Measurements from ENCODE around the gene UGT1A5.

Gene UGT1A5

DNA sequence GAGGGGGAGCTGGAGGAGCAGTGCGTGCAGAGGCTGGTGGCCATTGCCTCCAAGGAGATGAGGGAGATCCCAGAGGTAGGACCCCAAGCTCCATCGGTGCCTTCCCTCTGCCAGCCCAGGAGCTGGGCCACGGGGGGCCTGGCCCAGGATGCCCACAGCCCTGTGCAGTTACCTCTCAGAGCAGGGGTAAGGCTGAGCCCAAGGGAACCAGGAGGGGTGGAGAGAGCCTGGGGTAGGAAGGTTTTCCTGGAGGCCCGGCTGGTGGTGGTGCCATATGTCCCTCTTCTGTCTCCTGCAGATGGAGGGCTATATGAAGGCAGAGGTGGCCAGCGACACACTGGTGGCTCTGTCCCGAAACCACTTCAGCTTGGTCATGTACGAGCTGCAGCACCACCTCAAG is 76.8 kb downstream of the UGT1A5 start:
- DNase-seq: no peak

DNA sequence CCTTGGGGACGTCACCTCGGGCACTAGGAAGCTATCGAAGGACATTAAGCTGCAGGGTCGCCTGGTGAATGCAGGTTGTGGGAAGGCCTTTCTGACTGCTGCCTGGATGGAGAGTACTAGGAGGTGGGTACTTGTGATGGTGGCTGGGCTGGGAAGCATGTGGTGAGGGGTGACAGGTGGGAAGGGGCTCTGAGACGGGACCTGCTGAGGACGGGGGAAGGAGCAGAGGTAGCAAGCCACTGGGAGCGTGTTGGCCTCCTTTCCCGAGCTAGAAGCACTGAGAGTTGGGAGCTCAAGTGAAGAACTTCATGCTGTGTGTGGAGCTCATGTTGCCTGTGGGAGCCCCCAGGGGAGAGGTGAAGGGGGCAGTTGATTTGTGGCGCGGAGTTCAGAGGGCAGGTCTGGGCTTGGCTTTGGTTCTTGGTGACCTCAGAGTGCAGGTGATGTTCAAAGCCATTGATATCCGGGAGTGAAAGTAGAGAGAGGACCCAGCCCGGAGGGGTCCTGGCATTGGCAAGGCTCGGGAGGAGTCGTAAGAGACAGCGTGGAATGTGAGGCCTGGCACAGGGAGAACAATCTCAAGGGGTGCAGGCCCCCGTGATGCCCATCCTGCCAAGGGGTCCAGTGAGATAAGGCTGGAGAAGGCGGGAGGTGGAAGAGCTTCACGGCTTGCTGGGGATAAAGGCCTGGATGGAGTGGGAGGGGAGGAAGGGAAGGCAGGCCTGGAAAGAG is 78.6 kb downstream of the UGT1A5 start:
- DNase-seq: no peak

DNA sequence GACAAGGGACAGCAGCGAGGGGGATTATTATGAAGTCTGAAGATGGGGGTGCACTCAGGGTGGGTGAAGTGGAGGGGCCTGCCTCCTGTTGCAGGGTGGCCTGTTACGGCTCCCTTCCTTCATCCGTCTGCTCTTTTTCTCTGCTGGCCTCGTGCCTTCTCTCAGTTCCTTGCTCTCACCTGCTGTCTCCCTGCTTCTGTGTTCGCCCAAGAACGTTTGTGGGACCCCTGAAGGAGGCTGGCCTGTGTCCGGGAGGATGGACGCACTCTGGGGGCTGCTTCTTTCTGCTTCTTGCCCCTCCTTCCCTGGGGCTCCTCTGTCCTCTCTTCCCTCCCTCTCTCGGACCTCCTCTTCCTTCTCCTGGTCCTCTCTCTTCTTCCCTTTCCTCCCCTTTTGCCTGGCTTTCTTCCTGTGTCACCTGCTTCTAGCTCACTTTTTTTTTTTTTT is 79.2 kb downstream of the UGT1A5 start:
- DNase-seq: no peak

DNA sequence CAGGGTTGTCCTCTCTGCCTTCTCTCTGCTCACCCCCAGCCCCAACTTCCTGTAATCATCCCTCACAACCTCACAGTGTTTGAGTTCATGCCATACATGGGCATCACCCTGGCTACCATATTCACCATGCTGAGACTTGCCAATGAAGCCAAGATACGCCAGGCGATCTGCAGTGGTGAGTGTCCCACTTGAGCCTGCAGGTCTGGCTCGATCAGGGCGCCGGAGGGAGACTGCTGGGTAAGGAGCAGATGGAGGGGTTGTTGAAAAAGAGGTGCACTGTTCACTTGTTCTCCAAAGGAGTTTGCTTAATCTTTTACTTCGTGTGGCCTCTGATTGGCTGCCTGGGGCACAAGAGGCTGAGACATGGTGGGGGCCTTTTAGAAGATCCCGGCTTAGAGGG is 80.0 kb downstream of the UGT1A5 start:
- DNase-seq: no peak

DNA sequence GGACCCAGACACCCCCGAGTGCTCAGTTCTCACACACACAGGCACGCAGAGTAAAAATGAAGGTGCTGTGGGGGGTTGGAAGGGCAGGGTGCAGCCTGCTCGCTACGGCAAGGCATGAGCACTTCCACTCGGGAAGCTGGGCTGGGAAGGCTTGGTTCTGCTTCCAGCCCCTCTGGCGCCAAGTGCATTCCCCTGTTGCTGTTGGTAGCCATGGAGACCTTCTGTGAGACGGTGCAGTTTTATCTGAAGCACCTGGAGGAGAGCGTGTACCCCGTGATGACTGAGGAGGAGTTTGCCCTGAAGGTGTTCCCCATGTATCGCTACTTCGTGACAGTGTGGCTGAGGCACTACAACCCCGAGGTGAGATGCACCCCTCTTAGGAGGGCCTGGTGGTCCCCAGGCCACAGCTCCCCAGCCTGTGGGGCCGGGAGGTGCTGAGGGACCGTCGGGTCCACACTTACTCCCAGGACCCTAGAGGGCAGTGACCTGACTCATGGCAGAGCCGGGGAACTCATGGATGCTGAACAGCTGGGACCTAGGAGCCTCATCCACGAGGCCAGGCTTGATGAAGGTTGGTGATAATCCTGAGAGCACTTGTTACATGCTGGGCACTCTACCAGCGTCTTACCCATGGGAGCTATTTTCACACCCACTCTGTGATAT is 80.9 kb downstream of the UGT1A5 start:
- DNase-seq: no peak

DNA sequence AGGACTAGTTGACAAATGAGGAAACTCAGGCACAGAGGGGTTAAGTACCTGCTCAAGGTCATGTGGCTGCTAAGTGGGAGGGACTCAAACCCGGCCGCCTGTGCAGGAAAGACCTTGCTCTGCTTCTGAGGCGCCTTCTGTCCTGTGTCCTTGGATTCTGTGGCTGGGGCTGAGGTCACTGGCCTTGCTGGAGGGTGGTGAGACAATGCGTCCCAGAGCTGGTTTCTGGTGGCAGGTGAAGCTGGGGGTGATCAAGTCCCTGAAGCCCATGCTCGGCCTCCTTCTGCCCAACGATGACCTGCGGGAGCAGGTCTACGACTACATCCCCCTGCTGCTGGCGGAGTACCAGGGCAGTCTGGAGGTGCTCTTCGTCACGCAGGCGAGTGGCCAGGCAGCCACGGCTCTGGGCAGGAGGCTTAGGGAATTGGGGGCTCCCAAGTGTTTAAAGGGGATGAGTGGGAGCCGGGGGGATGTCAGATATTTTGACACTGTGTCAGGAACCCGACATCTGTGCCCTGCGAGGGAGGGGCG is 81.5 kb downstream of the UGT1A5 start:
- DNase-seq: no peak

DNA sequence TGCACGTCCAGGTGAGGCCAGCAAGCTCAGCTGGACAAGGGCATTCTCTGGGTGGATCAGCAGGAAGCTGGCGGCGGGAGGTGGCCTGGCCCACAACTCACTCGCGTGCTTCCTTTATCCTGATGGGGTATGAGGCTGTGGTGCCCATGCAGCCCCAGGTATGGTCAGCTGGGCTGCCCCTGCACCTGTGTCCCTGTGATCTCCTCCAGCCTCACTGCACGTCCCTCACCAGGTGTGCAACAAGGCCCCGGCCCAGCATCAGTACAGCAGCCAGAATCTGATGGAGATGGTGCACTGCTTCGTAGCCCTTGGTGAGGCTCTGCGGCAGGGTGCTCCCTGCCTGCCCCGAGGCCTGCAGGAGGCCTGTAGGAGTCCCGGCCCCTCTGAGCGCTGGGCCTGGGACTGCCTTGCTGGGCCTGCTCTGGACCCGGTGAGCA is 83.0 kb downstream of the UGT1A5 start:
- DNase-seq: no peak

DNA sequence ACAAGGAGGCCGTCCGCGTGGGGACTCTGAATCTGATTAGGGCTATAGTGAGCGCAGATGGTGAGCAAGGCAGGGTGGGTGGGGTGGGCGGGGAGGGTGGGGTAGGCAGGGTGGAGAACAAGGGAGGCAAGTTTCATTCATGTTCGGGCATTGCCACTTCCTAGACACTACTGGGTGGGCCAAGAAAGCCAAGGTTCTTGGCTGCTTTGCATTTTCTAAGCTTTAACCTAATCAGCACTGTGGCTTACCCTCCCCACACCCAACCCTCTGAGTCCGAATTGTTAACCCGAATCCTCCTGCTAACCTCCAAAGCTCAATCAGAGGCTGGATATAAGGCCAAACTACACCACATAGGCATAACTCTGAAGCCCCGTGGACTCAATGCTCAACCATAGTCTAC is 83.5 kb downstream of the UGT1A5 start:
- DNase-seq: no peak

DNA sequence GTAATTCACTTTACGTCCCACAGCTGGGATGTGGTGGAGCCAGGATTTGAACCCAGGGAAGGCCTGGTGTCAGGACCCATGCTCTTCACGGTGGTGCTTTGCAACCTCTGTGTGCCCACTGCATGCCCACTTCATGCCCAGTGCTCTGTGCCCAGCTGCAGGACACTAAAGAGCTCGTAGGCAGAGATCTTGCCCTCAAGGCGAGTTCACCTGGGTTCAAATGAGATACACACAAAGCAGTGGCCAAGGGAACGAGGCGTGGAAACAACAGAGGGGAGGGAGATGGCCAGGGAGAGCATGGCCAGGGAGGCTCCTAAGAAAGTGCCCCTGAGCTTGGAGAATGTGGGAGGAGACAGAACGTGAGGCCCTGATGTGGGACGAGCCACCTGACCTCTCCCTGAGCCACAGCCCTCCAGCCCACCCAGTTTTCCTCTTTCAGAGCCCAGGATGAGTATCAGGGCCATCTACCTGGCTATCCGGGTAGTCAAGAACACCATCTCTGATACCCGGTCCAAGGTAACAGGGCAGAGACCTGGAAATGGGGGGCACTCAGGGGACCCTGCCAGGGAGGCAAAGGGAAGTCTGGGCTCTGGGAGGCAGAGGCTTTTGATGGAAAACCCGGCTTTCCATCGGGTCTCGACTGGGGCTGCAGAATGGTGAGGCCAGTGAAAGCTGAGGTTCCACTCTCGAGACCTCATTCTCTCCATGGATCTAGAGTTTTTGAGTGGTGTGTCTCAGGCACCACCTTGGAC is 85.8 kb downstream of the UGT1A5 start:
- no peak for DNase-seq

DNA sequence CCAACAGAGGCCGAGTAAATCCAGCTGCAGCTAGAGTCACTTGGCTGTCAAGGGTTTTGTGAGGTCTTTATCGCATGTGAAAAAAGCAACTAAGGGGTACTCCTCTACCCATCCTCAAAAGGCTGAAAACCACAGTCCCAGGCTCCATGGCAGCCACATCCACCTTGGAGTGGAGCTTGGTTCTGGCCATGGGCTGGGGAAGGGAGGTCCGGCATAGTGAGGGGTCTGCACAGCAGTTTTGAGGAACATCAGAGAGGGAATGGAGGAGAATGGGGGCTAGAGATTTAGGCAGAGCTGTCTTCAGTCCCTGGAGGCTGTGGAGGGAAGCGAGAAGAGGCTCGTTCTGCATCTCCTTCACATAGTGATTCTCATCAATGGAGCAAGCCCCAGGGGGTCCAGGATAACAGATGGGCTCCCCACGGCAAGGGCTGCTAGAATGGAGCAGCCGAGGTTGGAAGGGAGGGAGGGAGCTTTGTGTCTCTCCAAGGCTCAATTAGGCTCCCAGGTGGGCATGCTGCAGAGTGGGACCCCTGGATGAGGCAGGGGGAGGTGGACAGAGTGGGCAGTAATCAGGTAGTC is 86.5 kb downstream of the UGT1A5 start:
- no peak for DNase-seq

DNA sequence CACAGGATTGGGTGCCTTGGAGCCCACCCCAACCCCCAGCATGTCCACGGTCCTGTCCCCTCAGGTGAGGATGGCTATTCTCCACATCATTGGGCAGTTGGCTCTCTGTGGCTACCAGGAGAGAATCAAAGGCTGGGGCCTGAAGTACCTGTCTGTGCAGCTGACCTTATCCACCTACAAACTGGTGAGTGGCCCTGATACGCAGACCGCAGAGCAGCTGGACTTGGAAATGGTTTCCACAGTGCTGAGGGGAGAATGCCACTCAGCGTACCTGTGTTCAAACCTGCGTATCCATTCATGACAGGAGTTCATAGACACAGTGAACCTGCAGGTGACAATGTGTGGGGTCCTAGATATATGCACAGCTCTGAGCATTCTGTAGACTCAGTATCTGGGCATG is 87.0 kb downstream of the UGT1A5 start:
- DNase-seq: no peak

DNA sequence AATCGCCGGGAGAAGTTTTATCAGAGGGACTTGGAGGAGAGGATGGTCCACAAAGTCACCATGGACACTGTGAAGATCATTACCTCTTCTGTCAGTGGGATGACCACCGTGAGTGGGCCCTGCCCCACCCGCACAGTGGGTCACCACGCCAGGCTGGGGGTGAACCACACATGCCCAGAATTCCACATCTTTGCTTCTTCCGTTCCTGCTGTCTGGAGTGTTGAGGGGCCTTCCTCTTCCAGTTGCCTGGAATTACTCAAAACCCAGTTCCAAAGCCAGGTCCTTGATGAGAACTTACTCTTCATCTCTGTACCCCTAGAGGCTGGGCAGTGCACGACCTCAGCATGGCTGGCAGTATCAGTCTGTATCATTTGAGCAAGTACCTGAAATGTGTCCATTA is 87.5 kb downstream of the UGT1A5 start:
- no peak for DNase-seq

DNA sequence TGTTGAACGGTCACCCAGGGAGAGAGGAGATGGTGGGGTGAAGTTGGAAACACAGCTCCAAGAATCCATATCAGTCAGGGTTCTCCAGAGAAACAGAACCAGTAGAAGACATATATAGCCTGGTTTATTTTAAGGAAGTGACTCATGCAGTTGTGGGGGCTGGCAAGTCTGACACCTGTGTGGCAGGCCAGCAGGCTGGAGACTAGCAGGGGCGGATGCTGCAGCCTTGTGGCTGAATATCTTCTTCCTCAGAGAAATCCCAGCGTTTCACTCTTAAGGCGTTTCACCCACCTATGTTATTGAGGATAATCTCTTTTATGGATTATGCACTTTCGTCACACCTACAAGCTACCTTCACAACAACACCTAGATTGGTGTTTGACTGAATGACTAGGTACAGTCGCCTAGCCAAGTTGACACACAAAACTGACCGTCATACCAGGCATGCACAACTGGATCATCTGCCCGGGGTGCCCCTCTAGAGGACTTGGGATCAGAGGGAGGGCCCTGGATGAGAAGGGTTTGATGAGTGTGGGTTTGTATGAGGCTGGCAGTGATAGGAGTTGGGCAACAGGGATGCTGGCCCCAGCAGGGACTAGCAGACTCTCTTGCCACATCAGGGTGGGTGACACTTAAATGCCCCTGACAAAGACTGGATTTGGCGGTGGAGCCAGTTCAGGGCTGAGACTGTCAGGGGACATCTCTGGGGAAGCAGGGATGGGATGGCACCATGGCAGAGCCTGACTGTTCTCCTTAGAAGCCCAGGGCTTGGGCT is 88.8 kb downstream of the UGT1A5 start:
- no peak for DNase-seq

DNA sequence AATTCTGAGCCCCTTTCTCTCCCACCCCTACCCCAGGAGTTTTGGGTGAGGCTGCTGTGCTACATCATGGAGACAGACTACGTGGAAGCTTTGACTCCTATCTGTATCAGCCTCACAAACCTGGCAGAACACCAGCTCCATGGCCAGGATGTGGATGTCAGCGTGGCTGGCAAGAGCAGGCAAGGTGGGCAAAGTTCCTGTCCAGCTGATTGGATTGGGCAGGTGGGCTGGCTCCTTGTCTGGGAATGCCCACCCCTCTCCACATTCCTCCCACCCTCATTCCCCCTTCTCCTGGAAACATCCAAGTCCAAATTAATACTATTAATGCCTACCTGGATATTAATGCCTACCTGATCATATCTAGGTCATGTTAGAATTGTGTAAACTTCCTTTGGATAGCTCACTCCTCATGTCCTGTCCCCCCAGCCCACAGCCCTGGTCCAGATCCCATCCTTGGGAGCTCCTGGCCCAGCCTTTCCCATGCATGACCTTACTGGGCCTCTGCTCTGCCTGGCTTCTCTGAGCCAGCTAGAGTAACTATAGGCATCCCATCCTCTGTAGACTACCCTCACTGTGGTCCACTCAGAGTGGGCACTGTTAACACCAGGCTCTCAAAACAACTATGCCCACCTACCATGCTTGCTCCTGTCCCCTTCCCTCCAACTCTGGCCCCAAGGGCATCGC is 89.6 kb downstream of the UGT1A5 start:
- no peak for DNase-seq

DNA sequence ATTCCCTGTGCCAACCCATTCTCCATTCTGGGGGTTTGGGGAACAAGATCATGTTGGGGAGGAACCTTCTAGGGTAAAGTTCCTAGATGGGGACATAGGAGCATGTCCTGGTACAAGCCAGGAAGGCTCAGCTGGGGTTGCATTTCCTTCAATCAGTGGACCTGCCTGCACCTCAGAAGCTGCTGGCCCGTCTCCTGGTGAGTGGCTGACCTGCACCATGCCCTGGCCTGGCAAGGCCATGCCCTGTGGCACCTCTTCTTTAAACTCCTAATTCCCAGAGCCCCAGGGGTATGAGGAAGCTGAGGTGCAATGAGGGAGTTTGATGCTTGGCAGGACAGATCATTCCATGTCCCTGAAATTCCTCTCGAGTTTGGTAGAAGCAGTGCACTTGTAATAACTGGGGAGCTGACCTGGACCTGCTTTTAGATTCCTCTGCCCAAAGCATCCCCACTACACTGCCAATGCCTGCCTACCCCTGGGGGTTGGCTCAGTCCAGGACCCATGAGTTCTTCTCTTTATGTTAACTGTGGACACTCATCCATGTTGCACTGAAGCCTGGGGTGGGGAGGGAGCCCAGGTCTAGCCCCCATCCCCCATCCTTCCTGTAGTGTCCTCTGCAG is 90.7 kb downstream of the UGT1A5 start:
- DNase-seq: no peak

DNA sequence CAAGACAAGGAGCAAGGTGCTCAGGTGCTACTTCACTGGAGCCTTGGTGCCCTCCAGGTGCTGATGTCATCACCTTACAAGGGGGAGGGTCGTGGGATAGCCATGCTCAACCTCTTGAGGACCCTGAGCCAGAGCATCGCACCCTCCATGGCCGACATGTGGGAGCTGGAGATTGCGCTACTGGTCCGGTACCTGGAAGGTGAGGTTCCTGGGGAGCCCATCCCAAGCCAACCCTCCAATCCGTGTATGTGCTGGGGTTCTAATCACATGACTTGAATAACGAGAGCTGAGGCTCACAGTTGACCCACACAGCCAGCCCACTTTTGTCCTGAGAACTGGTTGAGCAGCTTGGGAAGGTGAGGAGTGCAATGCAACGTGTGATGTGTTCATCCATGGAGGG is 91.3 kb downstream of the UGT1A5 start:
- no peak for DNase-seq

DNA sequence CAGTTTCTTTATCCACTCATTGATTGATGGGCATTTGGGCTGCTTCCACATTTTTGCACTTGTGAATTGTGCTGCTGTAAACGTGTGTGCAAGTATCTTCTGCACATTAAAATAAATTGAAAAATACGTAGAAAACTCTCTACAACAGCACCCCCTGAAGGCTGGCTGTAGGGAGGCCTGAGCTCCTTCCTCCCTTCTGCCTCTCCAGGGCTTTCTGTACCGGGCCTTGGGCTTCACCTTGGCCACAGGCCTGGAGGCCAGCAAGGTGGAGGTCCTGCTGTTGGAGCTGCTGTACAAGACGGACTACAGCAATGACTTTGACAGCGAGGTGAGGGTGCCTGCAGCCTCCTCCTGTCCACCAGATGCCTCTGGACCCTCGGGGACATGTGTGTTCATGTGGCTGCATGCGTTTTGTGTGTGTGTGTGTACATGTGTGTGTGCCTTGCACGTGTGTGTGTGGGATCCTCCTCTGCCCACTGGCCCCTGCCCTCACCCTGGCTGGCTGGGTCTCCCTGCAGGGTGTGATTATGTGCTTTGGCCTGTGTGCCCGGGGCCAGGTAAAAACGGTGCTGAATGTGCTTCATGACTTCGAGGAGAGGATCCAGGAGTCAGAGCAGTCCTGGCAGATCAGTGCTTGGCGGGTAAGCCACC is 94.6 kb downstream of the UGT1A5 start:
- no peak for DNase-seq

DNA sequence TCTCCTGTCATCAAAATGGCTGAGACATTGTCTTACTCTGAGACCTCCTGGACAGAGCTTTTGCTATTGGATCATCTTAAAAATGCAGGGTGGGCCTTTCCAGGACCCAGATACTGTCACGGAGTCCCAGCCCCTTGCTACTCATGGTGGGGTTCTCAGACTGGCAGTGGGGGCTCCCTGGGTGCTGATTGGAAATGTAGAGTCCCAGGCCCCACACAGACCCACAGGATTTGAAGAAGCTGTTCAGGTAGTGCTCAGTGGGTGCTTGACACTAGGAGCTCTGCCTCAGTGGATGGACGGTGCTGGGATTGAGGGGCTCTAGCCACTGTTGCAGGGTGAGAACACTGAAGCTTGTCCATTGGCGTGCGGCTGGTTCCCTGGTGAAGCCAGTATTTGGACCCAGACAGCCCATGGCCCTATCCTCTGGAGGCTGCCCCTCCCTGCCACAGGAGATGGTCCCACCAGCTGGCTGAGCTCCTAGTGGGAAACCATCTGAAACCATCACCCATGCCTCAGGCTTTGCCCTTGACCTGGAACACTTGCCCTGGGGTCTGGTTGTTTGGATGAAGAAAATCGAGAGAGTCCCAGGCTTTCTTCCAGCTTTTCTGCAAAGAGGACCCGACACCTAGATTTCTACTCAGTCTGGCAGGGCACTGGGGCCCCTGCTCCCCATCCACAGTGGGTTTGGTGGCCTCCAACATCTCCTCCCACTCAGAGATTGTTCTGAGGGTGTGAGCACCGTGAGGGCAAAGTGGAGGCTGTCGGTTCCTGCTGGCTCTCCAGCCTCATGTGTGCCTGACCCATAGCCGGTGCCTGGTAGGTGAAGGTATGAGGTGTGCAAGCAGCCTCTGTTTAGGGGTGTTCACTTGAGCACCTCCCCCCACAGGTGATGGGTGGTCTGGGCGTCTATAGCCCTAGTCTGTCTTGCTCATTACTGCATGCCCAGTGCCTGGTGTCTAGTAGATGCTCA is 95.5 kb downstream of the UGT1A5 start:
- no peak for DNase-seq

DNA sequence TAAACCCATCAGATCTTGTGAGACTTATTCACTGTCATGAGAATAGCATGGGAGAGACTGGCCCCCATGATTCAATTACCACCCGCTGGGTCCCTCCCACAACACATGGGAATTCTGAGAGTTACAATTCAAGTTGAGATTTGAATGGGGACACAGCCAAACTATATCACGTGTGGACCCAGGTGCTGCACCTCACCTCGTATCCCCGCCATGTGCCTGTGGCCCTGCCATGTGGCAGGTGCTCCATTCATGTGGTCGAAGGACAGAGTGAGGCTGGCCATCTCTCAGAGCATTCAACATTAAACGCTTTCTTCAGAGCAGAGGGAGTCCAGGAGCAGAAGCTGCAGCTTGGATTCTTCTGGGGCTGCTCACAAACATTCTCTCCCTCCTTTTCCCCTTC is 97.7 kb downstream of the UGT1A5 start:
- no peak for DNase-seq

DNA sequence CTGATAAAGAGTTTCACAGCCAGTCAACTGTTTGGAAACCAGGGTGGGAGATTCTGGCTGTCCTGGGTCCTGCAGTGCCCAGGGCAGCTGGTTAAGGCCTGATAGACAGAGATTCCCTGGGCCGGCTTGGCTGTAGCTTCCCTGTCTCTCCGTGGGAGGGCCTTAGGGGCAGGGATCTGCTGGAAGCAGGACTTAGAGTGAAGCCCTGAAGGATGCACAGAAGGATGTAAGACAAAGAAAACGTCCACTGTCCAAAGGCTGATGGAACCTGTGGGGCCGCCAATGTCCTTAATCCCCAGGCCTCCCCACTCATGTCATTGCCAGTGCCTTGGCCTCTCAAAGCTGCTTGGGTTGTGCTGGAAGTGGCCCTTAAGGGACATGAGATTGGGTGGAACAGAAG is 98.4 kb downstream of the UGT1A5 start:
- DNase-seq: no peak
